MG63 (cell line): ENCODE results near the gene BRD4. TPM values are rescaled to one million over a fixed set of nuclear protein-coding genes. Genes with fewer than 3 reads are reported as not detected.

Experiments used
- DNase-seq: peaks from one replicate; pipeline ENCODE4 v3.0.0-alpha.2; 2020
- H3K27me3 ChIP-seq: fragments of 250-450 bp; sonication (Bioruptor Pico); 2 replicates; pipeline ENCODE4 v1.5.1; 2020; ENCODE audit warnings: mild to moderate bottlenecking, moderate library complexity
- H3K36me3 ChIP-seq: fragments of 250-450 bp; sonication (Bioruptor Pico); 2 replicates; pipeline ENCODE4 v1.5.1; 2020; ENCODE audit warnings: mild to moderate bottlenecking, moderate library complexity
- H3K4me3 ChIP-seq: fragments of 250-450 bp; sonication (Bioruptor Pico); 2 replicates; pipeline ENCODE4 v1.5.1; 2020; ENCODE audit warnings: mild to moderate bottlenecking, moderate library complexity
- H3K9me3 ChIP-seq: fragments of 250-450 bp; sonication (Bioruptor Pico); 2 replicates; pipeline ENCODE4 v1.5.1; 2020; ENCODE audit warnings: mild to moderate bottlenecking, moderate library complexity
- total RNA-seq: library from RNA; depleted of rRNA; stranded (reverse); fragments of >200 nt; shearing (Covaris generic); gene quantifications from 2 replicates; pipeline ENCODE4 v1.2.3, GENCODE V29; 2014; ENCODE audit warnings: low replicate concordance

The BRD4 gene
- total RNA-seq, 1 experiment from 2014 or later, result 16.0 TPM

DNA sequence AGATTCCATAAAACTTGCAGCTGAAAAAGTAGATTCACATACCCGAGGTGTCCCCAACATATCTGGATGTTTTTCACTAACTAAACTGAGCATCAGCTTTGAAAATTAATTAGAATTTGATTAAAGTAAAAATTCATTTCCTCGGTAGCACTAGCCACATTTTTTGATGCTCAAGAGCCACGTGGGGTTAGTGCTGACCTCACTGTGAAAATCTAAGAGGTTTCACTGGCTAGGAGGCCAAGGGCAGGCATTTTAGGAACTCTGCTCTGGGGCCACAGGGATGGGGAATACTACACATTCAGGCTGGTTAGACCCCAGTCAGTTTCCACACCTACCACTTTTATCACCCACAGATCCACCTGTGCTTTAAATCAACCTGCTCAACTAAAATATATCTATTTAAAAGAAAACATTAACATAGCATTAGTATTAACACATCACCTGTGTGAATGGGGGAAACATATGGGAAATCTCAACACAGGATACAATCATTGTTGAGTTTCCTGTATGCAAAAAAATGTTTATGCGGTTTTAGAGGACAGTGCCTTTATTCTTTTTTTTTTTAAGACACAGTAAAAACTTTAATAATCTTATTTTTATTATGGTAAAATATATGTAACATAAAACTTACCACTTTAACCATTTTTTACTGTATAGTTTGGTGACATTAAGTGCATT is 45.5 kb downstream of the BRD4 start:
- no peaks in the 10 kb centered on the region for H3K9me3 ChIP-seq
- DNase-seq, result no peak
- no peak overlapping the region for H3K4me3 ChIP-seq
- H3K36me3 ChIP-seq, result peaks cover 26% of the 10 kb centered on the region
- H3K27me3 ChIP-seq, result no peaks in the 10 kb centered on the region

GRCh38 chr19:15285896-15286591 is 46.3 kb downstream of the BRD4 start:
- Histone ChIP-seq H3K27me3 (no peaks in the 10 kb centered on the region), H3K36me3 (peaks cover 21% of the 10 kb centered on the region), H3K4me3 (no peak overlapping the region), H3K9me3 (no peaks in the 10 kb centered on the region)
- no peak for DNase-seq

- Histone ChIP-seq H3K27me3 (no peaks in the 10 kb centered on the region), H3K4me3 (no peak overlapping the region), H3K9me3 (no peaks in the 10 kb centered on the region), H3K36me3 (peaks cover 21% of the 10 kb centered on the region)
- peak; percentile 28 for DNase-seq
These were observed 47.4 kb downstream of the BRD4 start for GRCh38 chr19:15284896-15285295.

- peaks cover 24% of the 10 kb centered on the region for H3K36me3 ChIP-seq
- no peak overlapping the region for H3K4me3 ChIP-seq
- no peaks in the 10 kb centered on the region for H3K9me3 ChIP-seq
- DNase-seq, result no peak
- no peaks in the 10 kb centered on the region for H3K27me3 ChIP-seq
These were observed 48.2 kb downstream of the BRD4 start for GRCh38 chr19:15284091-15284490.

DNA sequence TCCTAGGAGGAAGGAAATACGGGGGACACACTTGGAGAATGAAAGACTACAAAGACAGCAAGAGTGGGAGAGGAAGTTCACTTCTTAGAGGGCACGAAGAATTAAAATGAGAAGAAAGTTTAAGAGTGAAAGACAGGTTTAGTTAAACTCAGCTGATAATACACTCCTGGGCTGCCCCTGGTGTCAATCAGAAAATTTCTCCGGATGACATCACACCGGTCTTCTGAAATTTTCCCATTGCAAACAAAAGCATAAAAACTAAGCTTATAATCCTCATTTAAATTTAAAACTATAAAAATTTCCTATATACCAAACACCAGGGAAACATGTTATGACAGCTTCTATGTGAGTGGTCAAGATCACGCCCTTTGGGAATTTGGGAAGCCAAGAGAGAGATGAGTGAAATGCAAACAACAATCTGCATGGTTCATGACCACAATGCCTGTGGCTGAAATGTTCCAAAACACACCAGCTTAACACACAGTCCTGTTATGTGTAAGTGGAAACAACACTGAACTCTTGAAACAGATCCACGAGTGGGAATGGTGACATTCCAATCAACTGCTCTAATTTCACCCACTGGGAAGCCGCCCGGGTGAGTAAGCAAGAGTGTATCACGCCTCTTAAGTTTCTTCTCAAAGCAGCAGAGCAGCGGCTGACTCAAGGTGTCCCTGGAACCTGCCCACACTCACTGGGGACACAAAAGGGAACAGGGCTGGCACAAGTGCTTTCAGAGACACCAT is 49.0 kb downstream of the BRD4 start:
- no peak overlapping the region for H3K4me3 ChIP-seq
- H3K27me3 ChIP-seq, result no peaks in the 10 kb centered on the region
- peak; percentile 68 for DNase-seq
- H3K36me3 ChIP-seq, result peaks cover 20% of the 10 kb centered on the region
- H3K9me3 ChIP-seq, result no peaks in the 10 kb centered on the region

DNA sequence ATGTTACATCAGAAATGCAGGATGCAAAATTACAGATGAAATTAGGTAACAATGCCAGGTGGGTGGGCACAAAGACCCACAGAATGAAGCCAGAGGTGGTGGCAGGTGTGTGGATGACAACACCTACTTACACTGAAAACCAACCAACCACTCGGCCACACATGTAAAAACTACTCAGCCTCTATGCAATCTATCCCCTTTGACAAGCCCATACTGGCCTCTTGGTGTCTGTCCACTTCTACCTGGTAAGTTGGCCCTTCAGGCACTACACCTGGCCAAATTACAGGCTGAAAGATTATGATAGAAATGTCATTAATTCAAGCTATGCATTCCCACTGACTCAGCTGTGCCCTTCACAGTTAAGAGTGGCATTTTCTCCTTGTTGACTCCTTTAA is 50.0 kb downstream of the BRD4 start:
- Histone ChIP-seq H3K4me3 (no peak overlapping the region), H3K27me3 (no peaks in the 10 kb centered on the region), H3K36me3 (peaks cover 14% of the 10 kb centered on the region), H3K9me3 (no peaks in the 10 kb centered on the region)
- DNase-seq, result no peak

DNA sequence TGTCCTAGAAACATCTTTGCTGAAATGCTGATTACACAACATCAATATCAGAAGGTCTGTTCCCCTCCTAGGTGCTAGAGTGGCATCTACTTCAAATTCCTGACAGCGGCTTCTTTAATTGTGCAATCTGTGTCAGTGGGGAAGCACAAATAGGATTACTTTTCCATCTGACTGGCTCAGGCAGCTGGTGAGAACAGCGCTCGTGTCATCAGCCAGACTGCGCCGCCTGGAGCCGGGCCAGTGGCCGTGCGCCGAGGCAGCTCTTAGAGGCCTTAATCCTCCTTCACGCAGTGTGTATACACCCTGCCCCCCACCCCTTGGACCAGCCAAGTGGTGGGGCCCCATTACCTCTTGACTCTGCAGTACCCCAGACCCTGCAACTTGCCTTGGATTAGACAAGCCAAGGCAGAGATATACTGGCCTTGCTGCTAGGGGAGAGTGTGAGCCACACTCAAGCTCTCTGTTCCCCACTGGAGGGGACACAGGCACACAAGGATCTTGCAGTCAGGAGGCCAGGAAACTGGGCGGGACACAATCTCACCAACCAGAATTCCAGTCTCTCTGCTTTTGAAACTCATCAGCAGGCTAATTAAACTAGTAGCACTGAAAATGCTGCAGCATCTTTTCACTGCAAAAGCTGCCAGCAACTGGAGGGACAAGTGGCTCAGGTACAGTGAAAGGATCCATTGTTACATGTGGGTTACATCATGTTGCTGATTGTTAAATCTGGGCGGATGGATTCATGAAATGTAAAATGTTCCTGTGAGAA is 51.2 kb downstream of the BRD4 start:
- Histone ChIP-seq H3K9me3 (no peaks in the 10 kb centered on the region), H3K27me3 (no peaks in the 10 kb centered on the region), H3K4me3 (no peak overlapping the region), H3K36me3 (peaks cover 24% of the 10 kb centered on the region)
- DNase-seq, result peak; percentile 96

- no peaks in the 10 kb centered on the region for H3K27me3 ChIP-seq
- DNase-seq, result peak; percentile 33
- H3K9me3 ChIP-seq, result no peaks in the 10 kb centered on the region
- peaks cover 33% of the 10 kb centered on the region for H3K36me3 ChIP-seq
- H3K4me3 ChIP-seq, result no peak overlapping the region
These were observed 52.2 kb downstream of the BRD4 start for GRCh38 chr19:15280048-15280725.

DNA sequence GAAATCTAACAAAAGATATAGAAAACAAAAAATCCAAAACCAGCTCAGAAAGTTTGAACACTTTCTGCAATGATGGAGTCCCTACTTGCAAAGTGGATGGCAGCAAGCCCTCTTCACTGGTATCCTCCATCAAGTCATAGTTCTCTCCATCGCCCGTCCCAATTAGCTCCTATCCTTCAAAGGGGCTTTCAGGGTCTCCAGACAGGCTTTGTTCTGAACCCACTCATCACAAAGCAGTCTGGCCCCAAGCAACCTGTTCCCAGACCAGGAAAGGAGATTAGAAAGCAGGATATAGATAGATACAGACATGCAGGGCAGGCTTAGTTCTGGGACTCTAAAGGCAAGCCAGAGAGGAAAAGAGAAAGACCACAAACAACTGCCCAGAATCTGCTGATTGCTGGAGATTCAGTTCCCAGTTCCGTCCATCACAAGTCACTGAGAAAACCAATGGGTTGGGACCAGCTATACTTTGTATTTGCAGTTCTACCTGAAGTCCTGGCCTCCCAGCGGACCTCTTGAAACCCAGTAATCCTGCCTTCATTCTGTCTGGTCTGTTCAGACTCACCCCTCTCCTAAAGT is 52.9 kb downstream of the BRD4 start:
- Histone ChIP-seq H3K9me3 (no peaks in the 10 kb centered on the region), H3K4me3 (no peak overlapping the region), H3K36me3 (peaks cover 34% of the 10 kb centered on the region), H3K27me3 (no peaks in the 10 kb centered on the region)
- no peak for DNase-seq

- Histone ChIP-seq H3K27me3 (no peaks in the 10 kb centered on the region), H3K36me3 (peaks cover 48% of the 10 kb centered on the region), H3K9me3 (no peaks in the 10 kb centered on the region), H3K4me3 (no peak overlapping the region)
- no peak for DNase-seq
These were observed 55.6 kb downstream of the BRD4 start for GRCh38 chr19:15276620-15277215.

- Histone ChIP-seq H3K27me3 (no peaks in the 10 kb centered on the region), H3K4me3 (no peak overlapping the region), H3K36me3 (peaks cover 64% of the 10 kb centered on the region), H3K9me3 (no peaks in the 10 kb centered on the region)
- DNase-seq, result no peak
These were observed 57.9 kb downstream of the BRD4 start for GRCh38 chr19:15274477-15274876.

DNA sequence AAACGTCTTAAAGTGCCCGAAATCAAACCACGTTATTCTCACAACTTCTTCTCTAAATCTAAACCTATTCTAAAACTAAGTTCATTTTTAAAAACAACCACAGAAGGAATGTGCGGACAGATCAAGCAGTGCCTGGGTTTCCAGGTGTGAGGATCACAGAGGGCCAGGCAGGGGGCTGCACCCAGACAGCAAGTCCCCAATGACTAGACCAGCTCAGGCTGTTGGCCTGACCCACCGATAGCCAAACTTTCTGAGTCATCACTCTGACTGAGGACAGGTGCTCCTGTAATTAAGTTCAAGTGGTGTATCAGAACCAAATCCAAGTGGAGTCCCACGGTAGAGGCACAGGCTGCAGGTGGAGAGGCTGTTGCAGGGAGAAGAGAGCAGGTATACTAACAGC is 62.5 kb downstream of the BRD4 start:
- peaks cover 86% of the 10 kb centered on the region for H3K36me3 ChIP-seq
- H3K9me3 ChIP-seq, result no peaks in the 10 kb centered on the region
- H3K27me3 ChIP-seq, result no peaks in the 10 kb centered on the region
- DNase-seq, result no peak
- H3K4me3 ChIP-seq, result no peak overlapping the region

GRCh38 chr19:15268928-15269253 is 63.4 kb downstream of the BRD4 start:
- no peak for DNase-seq
- Histone ChIP-seq H3K9me3 (no peaks in the 10 kb centered on the region), H3K27me3 (no peaks in the 10 kb centered on the region), H3K4me3 (no peak overlapping the region), H3K36me3 (peaks cover 93% of the 10 kb centered on the region)

DNA sequence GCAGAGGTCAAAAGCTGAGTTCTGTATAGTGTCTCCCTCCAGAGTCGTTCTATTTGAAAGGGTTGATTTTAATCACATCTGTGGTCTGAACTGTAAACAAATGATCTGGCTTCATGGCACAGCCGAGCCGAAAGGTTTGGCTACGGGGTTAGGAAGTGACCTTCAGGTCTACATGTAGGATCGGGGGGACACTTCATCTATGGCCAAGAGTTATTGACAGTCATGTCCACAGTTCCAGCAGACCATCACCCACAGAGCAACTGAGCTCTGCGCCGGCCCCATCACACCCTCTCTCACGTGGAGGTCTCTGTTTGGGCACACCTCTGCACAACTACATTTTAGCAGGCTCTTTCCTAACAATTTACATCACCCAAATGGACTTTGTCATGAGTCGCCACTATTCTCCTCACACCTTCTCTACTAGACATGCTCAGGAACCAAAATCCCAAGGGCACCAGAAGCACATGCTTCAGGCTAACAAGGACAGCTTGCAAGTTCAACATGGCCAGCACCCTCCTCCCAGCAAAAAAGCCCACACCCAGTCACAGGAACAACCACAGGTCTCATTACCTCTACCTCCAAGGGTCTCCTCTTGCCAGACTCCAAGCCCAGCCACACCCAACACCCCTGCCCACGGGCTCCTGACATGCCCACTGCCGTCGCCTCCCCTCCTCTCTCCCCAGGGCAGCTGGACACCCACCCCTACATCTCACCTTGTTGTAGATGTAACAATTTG is 64.0 kb downstream of the BRD4 start:
- peaks cover 96% of the 10 kb centered on the region for H3K36me3 ChIP-seq
- H3K4me3 ChIP-seq, result no peak overlapping the region
- H3K27me3 ChIP-seq, result no peaks in the 10 kb centered on the region
- H3K9me3 ChIP-seq, result no peaks in the 10 kb centered on the region
- no peak for DNase-seq

- H3K36me3 ChIP-seq, result peaks cover 96% of the 10 kb centered on the region
- H3K9me3 ChIP-seq, result no peaks in the 10 kb centered on the region
- H3K27me3 ChIP-seq, result no peaks in the 10 kb centered on the region
- DNase-seq, result peak; percentile 32
- H3K4me3 ChIP-seq, result no peak overlapping the region
These were observed 65.7 kb downstream of the BRD4 start for GRCh38 chr19:15266683-15267082.
